Gastrocnemius medialis (tissue), 4 donors: Measurements from ENCODE around the gene LOXL3. TPM values are rescaled to one million over a fixed set of nuclear protein-coding genes. Genes with fewer than 3 reads are reported as not detected.
"Not testable (repeated sequence)": the region's sequence is repeated elsewhere in the genome, so short reads cannot be mapped to it uniquely, and the experiment has no call there.

Source experiments
- ATAC-seq, 2 donors: fragments of 150-250 bp; one replicate each; pipeline ENCODE4 v1.9.1; 2016
- DNase-seq, 2 donors: peaks; one replicate each; pipeline ENCODE4 v3.0.0-alpha.2; 2019
- H3K27ac ChIP-seq, 4 donors: fragments of 200-600 bp; sonication (generic); 1 replicate in 1 of 4; 2 replicates in 3 of 4; pipeline ENCODE4 v1.5.1; 2016 to 2018; ENCODE audit warnings: mild to moderate bottlenecking in 2 of 4, moderate library complexity in 1 of 4
- H3K27me3 ChIP-seq, 3 donors: fragments of 200-600 bp; sonication (generic) in 2 of 3; 1 replicate in 1 of 3; 2 replicates in 2 of 3; pipeline versions ENCODE4 v1.5.1 to v1.6.0; 2016 to 2019; ENCODE audit warnings: mild to moderate bottlenecking in 1 of 3, moderate library complexity in 1 of 3
- H3K36me3 ChIP-seq, 2 donors: fragments of 200-600 bp; sonication (generic) in 1 of 2; one replicate each; pipeline ENCODE4 v1.5.1; 2017 to 2018
- H3K4me1 ChIP-seq, 2 donors: fragments of 200-600 bp; sonication (generic) in 1 of 2; one replicate each; pipeline ENCODE4 v1.5.1; 2016 to 2017; ENCODE audit warnings: mild to moderate bottlenecking in 2 of 2
- H3K4me3 ChIP-seq, 4 donors: fragments of 200-600 bp; sonication (generic) in 3 of 4; 1 replicate in 1 of 4; 2 replicates in 3 of 4; pipeline ENCODE4 v1.5.1; 2016 to 2019; ENCODE audit warnings: mild to moderate bottlenecking in 2 of 4
- H3K9me3 ChIP-seq, 3 donors: fragments of 200-600 bp; sonication (generic) in 2 of 3; 1 replicate in 1 of 3; 2 replicates in 2 of 3; pipeline ENCODE4 v1.5.1; 2016 to 2019
- POLR2A ChIP-seq, 2 donors: fragments of 450-650 bp; IDR thresholded peaks; one replicate each; pipeline ENCODE4 v1.6.1; 2017; ENCODE audit warnings: antibody characterized with exemption in 2 of 2, mild to moderate bottlenecking in 2 of 2, moderate library complexity in 2 of 2
- in situ Hi-C, 4 donors: fragments of 200-750 bp; cut with MboI; loops; one replicate each; pipeline versions ENCODE4 v1.15.0 to v1.8.0; 2017; ENCODE audit warnings: low sequenced_read_pairs in 4 of 4
- intact Hi-C: fragments of 100-400 bp; cut with DNase I; formaldehyde crosslinking; loops from one replicate; pipeline ENCODE4 v1.15.1; 2023; ENCODE audit warnings: low total_unique reads
- total RNA-seq, 4 donors: library from RNA; depleted of rRNA; stranded (reverse); fragments of >200 nt; gene quantifications; one replicate each; pipeline versions ENCODE4 v1.1.0 to v1.2.3, GENCODE V29; 2016
- TF ChIP-seq, protein P1 (sequence below), 5 experiments: fragments of 450-650 bp in 3 of 5; fragments of 200-600 bp in 2 of 5; sonication (generic) in 2 of 5; IDR thresholded peaks in 4 of 5; conservative IDR thresholded peaks in 1 of 5; 1 replicate in 4 of 5; 2 replicates in 1 of 5; pipeline ENCODE4 v1.5.1; 2016 to 2019; ENCODE audit warnings: antibody characterized with exemption in 5 of 5, mild to moderate bottlenecking in 3 of 5, moderate library complexity in 3 of 5

Gene LOXL3
- total RNA-seq, 4 donors from 2014 or later = 0.65 to 1.3 (median 0.95) TPM

DNA sequence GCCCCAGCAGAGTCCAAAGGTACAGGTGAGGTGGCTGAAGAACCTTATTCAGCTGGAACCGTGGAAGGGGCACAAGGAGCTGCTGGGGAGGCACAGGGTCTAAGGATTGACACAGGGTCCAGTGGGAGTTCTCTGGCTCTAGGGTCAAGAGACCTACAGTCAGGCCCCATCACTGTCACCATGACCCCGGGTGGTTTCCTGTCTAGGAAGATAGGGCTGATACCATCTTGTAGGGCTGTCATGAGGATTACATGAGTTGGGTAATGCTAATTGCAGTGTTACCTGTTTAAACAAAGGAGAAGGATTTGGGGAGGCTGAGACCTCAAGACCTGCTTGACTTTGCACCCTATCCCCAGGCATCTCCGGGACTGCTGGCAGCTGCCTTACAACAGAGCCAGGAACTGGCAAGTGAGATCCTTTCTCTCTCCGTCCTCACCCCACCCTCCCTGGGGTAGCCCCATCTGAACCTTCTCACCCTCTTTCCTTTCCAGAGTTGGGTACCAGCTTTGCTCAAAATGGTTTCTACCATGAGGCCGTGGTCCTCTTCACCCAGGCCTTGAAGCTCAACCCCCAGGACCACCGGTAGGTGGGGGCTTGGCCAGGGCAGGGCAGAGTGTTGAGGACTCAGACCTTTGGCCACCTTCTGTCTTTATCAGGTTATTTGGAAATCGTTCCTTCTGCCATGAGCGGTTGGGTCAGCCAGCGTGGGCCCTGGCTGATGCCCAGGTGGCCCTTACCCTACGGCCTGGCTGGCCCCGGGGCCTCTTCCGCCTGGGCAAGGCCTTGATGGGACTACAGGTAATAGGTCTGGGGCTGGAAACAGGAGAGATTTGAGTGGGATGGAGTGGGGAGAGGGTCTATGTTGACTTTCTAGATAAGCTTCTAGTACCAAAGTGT is 61.8 kb downstream of the LOXL3 start:
- DNase-seq (no peak), ATAC-seq (no peak)
- H3K4me3 ChIP-seq = no peak overlapping the region
- intact Hi-C loops = no loop called here
- TF ChIP-seq, protein P1, sequence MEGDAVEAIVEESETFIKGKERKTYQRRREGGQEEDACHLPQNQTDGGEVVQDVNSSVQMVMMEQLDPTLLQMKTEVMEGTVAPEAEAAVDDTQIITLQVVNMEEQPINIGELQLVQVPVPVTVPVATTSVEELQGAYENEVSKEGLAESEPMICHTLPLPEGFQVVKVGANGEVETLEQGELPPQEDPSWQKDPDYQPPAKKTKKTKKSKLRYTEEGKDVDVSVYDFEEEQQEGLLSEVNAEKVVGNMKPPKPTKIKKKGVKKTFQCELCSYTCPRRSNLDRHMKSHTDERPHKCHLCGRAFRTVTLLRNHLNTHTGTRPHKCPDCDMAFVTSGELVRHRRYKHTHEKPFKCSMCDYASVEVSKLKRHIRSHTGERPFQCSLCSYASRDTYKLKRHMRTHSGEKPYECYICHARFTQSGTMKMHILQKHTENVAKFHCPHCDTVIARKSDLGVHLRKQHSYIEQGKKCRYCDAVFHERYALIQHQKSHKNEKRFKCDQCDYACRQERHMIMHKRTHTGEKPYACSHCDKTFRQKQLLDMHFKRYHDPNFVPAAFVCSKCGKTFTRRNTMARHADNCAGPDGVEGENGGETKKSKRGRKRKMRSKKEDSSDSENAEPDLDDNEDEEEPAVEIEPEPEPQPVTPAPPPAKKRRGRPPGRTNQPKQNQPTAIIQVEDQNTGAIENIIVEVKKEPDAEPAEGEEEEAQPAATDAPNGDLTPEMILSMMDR (IDR thresholded peaks at IDR 0.05 in 4 of 5, conservative IDR thresholded peaks at IDR 0.05 in 1 of 5) = no peak
- peaks cover 0 to 1% (median under 1%) of the 10 kb centered on the region in 3 donors for H3K27me3 ChIP-seq
- peaks cover 0 to 51% of the 10 kb centered on the region in 2 donors for H3K36me3 ChIP-seq
- no peaks in the 10 kb centered on the region for H3K9me3 ChIP-seq
- in situ Hi-C loops = no loop called here
- H3K27ac ChIP-seq = no peak overlapping the region
- no peaks in the 10 kb centered on the region for H3K4me1 ChIP-seq

DNA sequence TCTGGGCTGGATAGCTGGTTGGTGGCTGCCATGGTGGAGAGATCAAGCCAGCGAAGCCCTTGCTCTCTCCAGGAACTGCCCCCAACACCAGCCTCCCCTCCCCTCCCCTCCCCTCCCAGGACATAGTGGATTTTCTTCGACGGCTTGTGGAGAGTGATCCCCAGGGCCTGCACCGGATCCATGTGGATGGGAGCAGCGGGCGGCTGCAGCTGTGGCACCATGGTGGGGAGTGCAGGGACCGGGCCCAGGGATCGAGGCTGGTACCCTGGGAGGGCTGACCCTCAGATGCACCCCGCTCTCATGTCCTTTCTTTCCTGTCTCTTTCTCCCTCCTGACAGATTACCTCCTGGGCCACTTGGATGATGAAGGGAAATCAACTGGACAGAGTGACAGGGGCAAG is 63.8 kb downstream of the LOXL3 start:
- DNase-seq = no peak
- no peaks in the 10 kb centered on the region for H3K4me1 ChIP-seq
- ATAC-seq = no peak
- H3K36me3 ChIP-seq = peaks cover 0 to 61% of the 10 kb centered on the region in 2 donors
- intact Hi-C loops = no loop called here
- no peak overlapping the region for H3K4me3 ChIP-seq
- in situ Hi-C loops = loop anchor here in 3 of 4 donors (5.0 to 10.0 kb wide), 2 partner anchors 92 to 95 kb away; no protein-coding TSS in a partner anchor
- no peaks in the 10 kb centered on the region for H3K27me3 ChIP-seq
- H3K27ac ChIP-seq = no peak overlapping the region
- no peaks in the 10 kb centered on the region for H3K9me3 ChIP-seq
- TF ChIP-seq POLR2A (IDR thresholded peaks at IDR 0.05) = no peak
- TF ChIP-seq, protein P1 (IDR thresholded peaks at IDR 0.05 in 4 of 5, conservative IDR thresholded peaks at IDR 0.05 in 1 of 5) = no peak

DNA sequence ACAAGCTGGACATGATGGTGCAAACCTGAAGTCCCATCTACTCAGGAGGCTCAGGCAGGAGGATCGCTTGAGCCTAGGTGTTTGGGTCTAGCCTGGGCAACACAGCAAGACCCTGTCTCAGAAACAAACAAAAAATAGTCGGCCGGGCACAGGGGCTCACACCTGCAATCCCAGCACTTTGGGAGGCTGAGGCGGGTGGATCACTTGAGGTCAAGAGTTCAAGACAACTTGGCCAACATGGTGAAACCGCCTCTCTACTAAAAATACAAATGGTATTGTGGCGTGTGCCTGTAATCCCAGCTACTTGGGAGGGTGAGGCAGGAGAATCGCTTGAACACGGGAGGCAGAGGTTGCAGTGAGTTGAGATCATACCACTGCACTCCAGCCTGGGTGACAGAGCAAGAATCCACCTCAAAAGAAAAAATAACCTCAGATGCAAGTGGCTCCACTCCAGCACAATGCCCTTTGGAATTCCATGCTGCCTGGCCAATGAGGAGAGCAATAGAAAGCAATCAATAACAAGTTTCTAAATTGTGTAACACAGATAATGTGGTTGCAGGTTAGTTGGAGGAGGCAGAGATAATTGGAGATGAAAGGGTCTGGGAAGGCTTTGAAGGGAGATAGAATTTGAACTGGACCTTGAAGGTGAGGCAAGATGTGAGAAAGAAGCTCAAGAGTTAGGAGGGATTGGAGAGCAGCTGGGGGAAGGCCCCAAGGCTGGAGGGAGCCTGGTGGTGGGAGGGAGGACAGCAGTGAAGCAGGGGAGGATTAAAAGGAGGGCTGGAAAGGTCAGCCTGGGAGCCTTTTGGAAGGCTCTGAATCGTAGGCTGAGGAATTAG is 64.9 kb downstream of the LOXL3 start:
- H3K27ac ChIP-seq = no peak overlapping the region
- DNase-seq = no peak
- H3K4me3 ChIP-seq = no peak overlapping the region
- peaks cover 2 to 3% of the 10 kb centered on the region in 2 donors for H3K4me1 ChIP-seq
- H3K9me3 ChIP-seq = no peaks in the 10 kb centered on the region
- ATAC-seq = no peak
- in situ Hi-C loops (loop anchor here in 3 of 4 donors (5.0 to 10.0 kb wide), 2 partner anchors 93 to 96 kb away; no protein-coding TSS in a partner anchor), intact Hi-C loops (no loop called here)
- H3K36me3 ChIP-seq = peaks cover 0 to 54% of the 10 kb centered on the region in 2 donors
- TF ChIP-seq, protein P1 (IDR thresholded peaks at IDR 0.05 in 4 of 5, conservative IDR thresholded peaks at IDR 0.05 in 1 of 5) = no peak
- TF ChIP-seq POLR2A (IDR thresholded peaks at IDR 0.05) = no peak
- no peaks in the 10 kb centered on the region for H3K27me3 ChIP-seq

DNA sequence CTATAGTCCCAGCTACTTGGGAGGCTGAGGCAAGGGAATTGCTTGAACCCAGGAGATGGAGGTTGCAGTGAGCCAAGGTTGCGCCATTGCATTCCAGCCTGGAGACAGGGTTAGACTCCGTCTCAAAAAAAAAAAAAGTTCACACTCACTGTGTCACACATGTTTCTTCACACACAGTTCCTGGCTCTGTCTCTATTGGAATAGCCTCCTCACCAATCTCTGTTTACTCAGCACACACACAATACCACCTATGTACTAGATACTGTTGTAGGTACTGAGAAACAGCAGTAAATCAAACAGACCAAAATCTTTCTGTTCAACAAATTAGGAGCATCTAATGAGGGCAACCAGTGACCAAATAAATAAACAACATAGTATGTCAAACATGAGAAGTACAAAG is 67.6 kb downstream of the LOXL3 start:
- peaks cover 17 to 18% of the 10 kb centered on the region in 2 donors for H3K4me1 ChIP-seq
- TF ChIP-seq, protein P1 (IDR thresholded peaks at IDR 0.05 in 4 of 5, conservative IDR thresholded peaks at IDR 0.05 in 1 of 5) = no peak
- TF ChIP-seq POLR2A (IDR thresholded peaks at IDR 0.05) = no peak
- no peaks in the 10 kb centered on the region for H3K27me3 ChIP-seq
- H3K27ac ChIP-seq = no peak overlapping the region
- intact Hi-C loops = no loop called here
- H3K36me3 ChIP-seq = peaks cover 0 to 28% of the 10 kb centered on the region in 2 donors
- H3K4me3 ChIP-seq = no peak overlapping the region
- DNase-seq (no peak), ATAC-seq (no peak)
- H3K9me3 ChIP-seq = no peaks in the 10 kb centered on the region
- in situ Hi-C loops = loop anchor here in 3 of 4 donors (5.0 to 10.0 kb wide), 2 partner anchors 96 to 99 kb away; no protein-coding TSS in a partner anchor

DNA sequence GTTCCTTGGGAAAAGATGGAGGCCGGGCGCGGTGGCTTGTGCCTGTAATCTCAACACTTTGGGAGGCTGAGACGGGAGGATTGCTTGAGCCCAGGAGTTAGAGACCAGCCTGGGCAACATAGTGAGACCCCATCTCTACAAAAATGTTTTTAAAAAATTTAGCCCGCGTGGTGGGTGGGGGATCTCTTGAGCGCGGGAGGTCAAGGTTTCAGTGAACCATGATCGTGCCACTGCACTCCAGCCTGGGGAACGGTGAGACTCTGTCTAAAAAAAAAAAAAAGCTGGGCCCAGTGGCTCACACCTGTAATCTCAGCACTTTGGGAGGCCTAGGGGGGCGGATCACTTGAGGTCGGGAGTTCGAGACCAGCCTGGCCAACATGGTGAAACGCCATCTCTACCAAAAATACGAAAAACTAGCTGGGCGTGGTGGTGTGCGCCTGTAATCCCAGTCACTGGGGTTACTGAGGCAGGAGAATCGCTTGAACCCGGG is 70.0 kb downstream of the LOXL3 start:
- Histone ChIP-seq H3K27ac (peak overlapping the region; percentile 83 to 94 (median 88)), H3K4me1 (peaks cover 24 to 25% of the 10 kb centered on the region in 2 donors), H3K36me3 (peaks cover 0 to 33% of the 10 kb centered on the region in 2 donors), H3K4me3 (peak overlapping the region; percentile 82 to 97 (median 87))
- not testable (repeated sequence) for ATAC-seq, H3K9me3 ChIP-seq, H3K27me3 ChIP-seq, DNase-seq
- in situ Hi-C loops (loop anchor here in 2 of 4 donors (5.0 to 10.0 kb wide), 2 partner anchors 49 to 101 kb away; no protein-coding TSS in a partner anchor), intact Hi-C loops (loop anchor here (1.0 to 2.0 kb wide), 5 partner anchors 24 to 747 kb away; partner anchors contain the start of genes INO80B, PCGF1, SEMA4F and TPRKB)
